GM18511 (cell line): ENCODE data around the gene TSBP1.

Experiments used
- ATAC-seq: cut with Tn5 transposase; IDR thresholded peaks from one replicate; pipeline ENCODE4 v1.9.1; 2021; ENCODE audit warnings: mild to moderate bottlenecking, moderate library complexity; ENCODE audit not compliant: unreplicated experiment

TSBP1 gene

GRCh38 chr6:32371803-32372202 lies at the start of gene TSBP1:
Gene TSBP1 (minus strand): TSS chr6:32371903. CDS start chr6:32371706, 197 bp downstream.
- no peak for ATAC-seq

GRCh38 chr6:32416036-32416435 lies 44.3 kb upstream of the TSBP1 start:
- ATAC-seq: no peak

GRCh38 chr6:32415521-32416019 lies 43.9 kb upstream of the TSBP1 start:
- no peak for ATAC-seq

GRCh38 chr6:32413427-32414047 lies 41.8 kb upstream of the TSBP1 start:
- no peak for ATAC-seq

GRCh38 chr6:32411566-32412327 lies 40.0 kb upstream of the TSBP1 start:
- ATAC-seq: no peak

GRCh38 chr6:32410906-32411305 lies 39.2 kb upstream of the TSBP1 start:
- no peak for ATAC-seq

GRCh38 chr6:32406857-32407256 lies 35.2 kb upstream of the TSBP1 start, which contains the start of gene BTNL2:
Gene BTNL2 (minus strand): TSS chr6:32407181. CDS start chr6:32407123, 58 bp downstream.
- no peak for ATAC-seq

- no peak for ATAC-seq
Observed at GRCh38 chr6:32406197-32406596, 34.5 kb upstream of the TSBP1 start.

- ATAC-seq: no peak
Observed at GRCh38 chr6:32405656-32406055, 34.0 kb upstream of the TSBP1 start.

- no peak for ATAC-seq
Observed at GRCh38 chr6:32402812-32403211, 31.1 kb upstream of the TSBP1 start.

- ATAC-seq: no peak
Observed at GRCh38 chr6:32401284-32401963, 29.7 kb upstream of the TSBP1 start.

- peak; percentile 79 for ATAC-seq
Observed at GRCh38 chr6:32397252-32397920, 25.7 kb upstream of the TSBP1 start.

GRCh38 chr6:32396028-32396427 lies 24.3 kb upstream of the TSBP1 start:
- no peak for ATAC-seq

GRCh38 chr6:32393665-32394420 lies 22.1 kb upstream of the TSBP1 start:
- no peak for ATAC-seq

GRCh38 chr6:32391505-32391904 lies 19.8 kb upstream of the TSBP1 start:
- ATAC-seq: no peak

- ATAC-seq: no peak
Observed at GRCh38 chr6:32387589-32388340, 16.1 kb upstream of the TSBP1 start.

- no peak for ATAC-seq
Observed at GRCh38 chr6:32386040-32386439, 14.3 kb upstream of the TSBP1 start.

GRCh38 chr6:32382757-32383420 lies 11.2 kb upstream of the TSBP1 start:
- ATAC-seq: no peak

- no peak for ATAC-seq
Observed at GRCh38 chr6:32379545-32379944, 7.8 kb upstream of the TSBP1 start.
